Stimulated activated CD8-positive, alpha-beta memory T cell treated with anti-CD3 and anti-CD28 coated beads, Interleukin-12 subunit alpha, Interleukin-12 subunit beta, amount 100 ng/mL, for 1 hour (primary cell): ENCODE data around the gene CACNA1D.

ENCODE experiments used
- DNase-seq: peaks from one replicate; pipeline ENCODE4 v3.0.0-alpha.2; 2020; ENCODE audit warnings: low read depth

The CACNA1D gene

GRCh38 chr3:53495520-53496391 lies 1.3 kb downstream of the CACNA1D start:
- DNase-seq: no peak

GRCh38 chr3:53496392-53496670 lies 1.9 kb downstream of the CACNA1D start:
- no peak for DNase-seq

- DNase-seq: no peak
These were observed 2.6 kb downstream of the CACNA1D start for GRCh38 chr3:53496984-53497383.

GRCh38 chr3:53498806-53499641 lies 4.6 kb downstream of the CACNA1D start:
- DNase-seq: no peak

GRCh38 chr3:53500165-53500777 lies 5.9 kb downstream of the CACNA1D start:
- DNase-seq: no peak

GRCh38 chr3:53501178-53501577 lies 6.8 kb downstream of the CACNA1D start:
- DNase-seq: no peak

GRCh38 chr3:53502737-53503136 lies 8.3 kb downstream of the CACNA1D start:
- DNase-seq: no peak

GRCh38 chr3:53503195-53503594 lies 8.8 kb downstream of the CACNA1D start:
- DNase-seq: no peak

- no peak for DNase-seq
These were observed 11.8 kb downstream of the CACNA1D start for GRCh38 chr3:53506110-53506762.

- no peak for DNase-seq
These were observed 12.3 kb downstream of the CACNA1D start for GRCh38 chr3:53506763-53507145.

GRCh38 chr3:53509494-53509893 lies 15.1 kb downstream of the CACNA1D start:
- no peak for DNase-seq

GRCh38 chr3:53510508-53510907 lies 16.1 kb downstream of the CACNA1D start:
- no peak for DNase-seq

GRCh38 chr3:53511246-53511645 lies 16.8 kb downstream of the CACNA1D start:
- no peak for DNase-seq

- DNase-seq: no peak
These were observed 19.3 kb downstream of the CACNA1D start for GRCh38 chr3:53513556-53514190.

GRCh38 chr3:53516339-53516738 lies 21.9 kb downstream of the CACNA1D start:
- DNase-seq: no peak

GRCh38 chr3:53518495-53518981 lies 24.1 kb downstream of the CACNA1D start:
- no peak for DNase-seq

- no peak for DNase-seq
These were observed 24.8 kb downstream of the CACNA1D start for GRCh38 chr3:53519065-53519709.

- no peak for DNase-seq
These were observed 28.9 kb downstream of the CACNA1D start for GRCh38 chr3:53523346-53523745.

GRCh38 chr3:53524566-53524965 lies 30.2 kb downstream of the CACNA1D start:
- no peak for DNase-seq

- no peak for DNase-seq
These were observed 31.6 kb downstream of the CACNA1D start for GRCh38 chr3:53525765-53526703.
